PFSK-1 (cell line): ENCODE data around the gene NCOA3.

Experiments used
- POLR2AphosphoS5 ChIP-seq: IDR thresholded peaks from 2 replicates; pipeline ENCODE4 v1.6.1; 2012; ENCODE audit warnings: low read depth, mild to moderate bottlenecking, control low read depth, low read length, moderate library complexity
- TAF1 ChIP-seq: IDR thresholded peaks from 2 replicates; pipeline ENCODE4 v1.6.1; 2012; ENCODE audit warnings: low read length, control low read depth, borderline replicate concordance; ENCODE audit not compliant: insufficient read depth
- TF ChIP-seq, protein P1 (sequence below), 2 experiments: IDR thresholded peaks; 2 replicates each; pipeline versions ENCODE4 v1.6.1 to v1.8.0; 2011 to 2012; ENCODE audit warnings: low read depth in 2 of 2, low read length in 2 of 2, control low read depth in 1 of 2, inconsistent platforms in 1 of 2, mild to moderate bottlenecking in 1 of 2, moderate library complexity in 1 of 2; ENCODE audit not compliant: insufficient read depth in 1 of 2

DNA sequence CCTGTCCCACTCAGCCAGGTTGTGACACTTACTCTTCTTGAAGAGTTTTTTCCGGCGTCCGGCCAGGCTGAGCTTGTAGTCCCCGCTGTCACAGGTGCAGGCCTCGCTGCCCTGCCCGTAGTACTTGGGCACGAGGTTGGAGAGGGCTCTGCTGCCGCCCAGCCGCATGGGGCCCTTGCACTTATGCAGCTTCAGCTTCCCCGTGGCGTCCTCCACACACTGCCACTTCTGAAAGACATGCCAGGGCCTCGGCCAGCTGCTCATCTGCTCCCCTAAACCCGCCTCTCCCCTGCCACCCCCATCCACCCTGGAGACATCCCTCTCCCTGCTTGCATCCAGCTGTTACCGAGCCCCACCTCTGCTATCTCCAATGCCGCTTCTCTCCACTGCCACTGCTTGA is 170.5 kb downstream of the NCOA3 start:
- TF ChIP-seq, protein P1, sequence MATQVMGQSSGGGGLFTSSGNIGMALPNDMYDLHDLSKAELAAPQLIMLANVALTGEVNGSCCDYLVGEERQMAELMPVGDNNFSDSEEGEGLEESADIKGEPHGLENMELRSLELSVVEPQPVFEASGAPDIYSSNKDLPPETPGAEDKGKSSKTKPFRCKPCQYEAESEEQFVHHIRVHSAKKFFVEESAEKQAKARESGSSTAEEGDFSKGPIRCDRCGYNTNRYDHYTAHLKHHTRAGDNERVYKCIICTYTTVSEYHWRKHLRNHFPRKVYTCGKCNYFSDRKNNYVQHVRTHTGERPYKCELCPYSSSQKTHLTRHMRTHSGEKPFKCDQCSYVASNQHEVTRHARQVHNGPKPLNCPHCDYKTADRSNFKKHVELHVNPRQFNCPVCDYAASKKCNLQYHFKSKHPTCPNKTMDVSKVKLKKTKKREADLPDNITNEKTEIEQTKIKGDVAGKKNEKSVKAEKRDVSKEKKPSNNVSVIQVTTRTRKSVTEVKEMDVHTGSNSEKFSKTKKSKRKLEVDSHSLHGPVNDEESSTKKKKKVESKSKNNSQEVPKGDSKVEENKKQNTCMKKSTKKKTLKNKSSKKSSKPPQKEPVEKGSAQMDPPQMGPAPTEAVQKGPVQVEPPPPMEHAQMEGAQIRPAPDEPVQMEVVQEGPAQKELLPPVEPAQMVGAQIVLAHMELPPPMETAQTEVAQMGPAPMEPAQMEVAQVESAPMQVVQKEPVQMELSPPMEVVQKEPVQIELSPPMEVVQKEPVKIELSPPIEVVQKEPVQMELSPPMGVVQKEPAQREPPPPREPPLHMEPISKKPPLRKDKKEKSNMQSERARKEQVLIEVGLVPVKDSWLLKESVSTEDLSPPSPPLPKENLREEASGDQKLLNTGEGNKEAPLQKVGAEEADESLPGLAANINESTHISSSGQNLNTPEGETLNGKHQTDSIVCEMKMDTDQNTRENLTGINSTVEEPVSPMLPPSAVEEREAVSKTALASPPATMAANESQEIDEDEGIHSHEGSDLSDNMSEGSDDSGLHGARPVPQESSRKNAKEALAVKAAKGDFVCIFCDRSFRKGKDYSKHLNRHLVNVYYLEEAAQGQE (IDR thresholded peaks at IDR 0.05; ENCODE audit: insufficient read depth in 1 of 2, low read depth in 2 of 2, low read length in 2 of 2) = no peak
- TF ChIP-seq TAF1 (no peak), POLR2AphosphoS5 (no peak)
